Thyroid gland (tissue), 4 donors: ENCODE results near the gene ZNF81. TPM values are rescaled to one million over a fixed set of nuclear protein-coding genes. Genes with fewer than 3 reads are reported as not detected.

ENCODE experiments used
- DNase-seq, 2 donors: peaks; one replicate each; pipeline ENCODE4 v3.0.0-alpha.2; 2019
- H3K27ac ChIP-seq, 3 donors: fragments of 200-600 bp; sonication (generic); 1 replicate in 2 of 3; 2 replicates in 1 of 3; pipeline ENCODE4 v1.5.1; 2016 to 2019; ENCODE audit warnings: mild to moderate bottlenecking in 1 of 3, moderate library complexity in 1 of 3
- H3K27me3 ChIP-seq: fragments of 200-600 bp; sonication (generic); one replicate; pipeline ENCODE4 v1.5.1; 2019
- H3K36me3 ChIP-seq, 2 donors: fragments of 200-600 bp; sonication (generic); one replicate each; pipeline ENCODE4 v1.5.1; 2016 to 2019
- H3K4me1 ChIP-seq, 2 donors: fragments of 200-600 bp; sonication (generic); one replicate each; pipeline ENCODE4 v1.5.1; 2017 to 2019
- H3K4me3 ChIP-seq, 3 donors: fragments of 200-600 bp; sonication (generic); replicated peaks in 1 of 3; 1 replicate in 2 of 3; 2 replicates in 1 of 3; pipeline ENCODE4 v1.5.1; 2016; ENCODE audit warnings: mild to moderate bottlenecking in 1 of 3
- H3K9me3 ChIP-seq: fragments of 200-600 bp; sonication (generic); one replicate; pipeline ENCODE4 v1.5.1; 2017
- POLR2A ChIP-seq, 2 donors: fragments of 450-650 bp; IDR thresholded peaks; one replicate each; pipeline ENCODE4 v1.6.1; 2017; ENCODE audit warnings: antibody characterized with exemption in 2 of 2, mild to moderate bottlenecking in 2 of 2, moderate library complexity in 1 of 2
- WGBS, 2 donors: methylation state at CpG; one replicate each; pipeline ENCODE4 v1.1.5; 2017; 5-methylcytosine and 5-hydroxymethylcytosine counted together
- intact Hi-C: fragments of 100-400 bp; cut with DNase I; formaldehyde crosslinking; loops from one replicate; pipeline ENCODE4 v1.15.1; 2023
- total RNA-seq, 4 donors: library from RNA; depleted of rRNA; stranded (reverse); fragments of >200 nt; gene quantifications; one replicate each; pipeline ENCODE4 v1.2.3, GENCODE V29; 2016
- TF ChIP-seq, protein P1 (sequence below), 6 experiments: fragments of 200-600 bp in 3 of 6; fragments of 450-650 bp in 3 of 6; sonication (generic) in 3 of 6; IDR thresholded peaks; one replicate each; pipeline ENCODE4 v1.5.1; 2016 to 2019; ENCODE audit warnings: antibody characterized with exemption in 6 of 6, mild to moderate bottlenecking in 2 of 6, inconsistent platforms in 1 of 6, moderate library complexity in 1 of 6

The ZNF81 gene
- total RNA-seq, 4 donors from 2014 or later = 7.1 to 17.8 (median 12.2) TPM

DNA sequence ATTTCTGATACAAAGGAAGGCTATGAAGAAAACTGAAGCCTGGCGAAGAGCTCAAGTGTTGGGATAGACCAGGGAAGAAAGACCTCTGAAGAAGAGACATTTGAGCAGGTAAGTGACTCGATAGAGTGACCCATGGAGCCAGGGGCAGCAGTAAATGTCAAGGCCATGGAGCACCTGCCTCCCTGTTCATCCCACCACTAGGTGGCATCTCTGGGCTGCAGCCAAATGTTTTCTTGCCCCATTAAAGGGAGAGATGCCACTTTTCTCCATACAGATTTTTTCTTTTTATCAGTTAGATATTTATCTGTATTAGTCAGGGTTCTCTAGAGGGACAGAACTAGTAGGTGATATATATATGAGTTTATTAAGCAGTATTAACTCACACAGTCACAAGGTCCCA, 4.9 kb upstream of the ZNF81 start:
- DNase-seq = peak; percentile 48 to 65
- 36 to 40% methylated on average over 2 of the region's 2 CpGs for WGBS, 2 donors
- Histone ChIP-seq H3K4me3 (no peak overlapping the region), H3K27me3 (no peaks in the 10 kb centered on the region), H3K9me3 (no peaks in the 10 kb centered on the region), H3K27ac (no peak overlapping the region), H3K4me1 (no peaks in the 10 kb centered on the region), H3K36me3 (no peaks in the 10 kb centered on the region)
- TF ChIP-seq, protein P1, sequence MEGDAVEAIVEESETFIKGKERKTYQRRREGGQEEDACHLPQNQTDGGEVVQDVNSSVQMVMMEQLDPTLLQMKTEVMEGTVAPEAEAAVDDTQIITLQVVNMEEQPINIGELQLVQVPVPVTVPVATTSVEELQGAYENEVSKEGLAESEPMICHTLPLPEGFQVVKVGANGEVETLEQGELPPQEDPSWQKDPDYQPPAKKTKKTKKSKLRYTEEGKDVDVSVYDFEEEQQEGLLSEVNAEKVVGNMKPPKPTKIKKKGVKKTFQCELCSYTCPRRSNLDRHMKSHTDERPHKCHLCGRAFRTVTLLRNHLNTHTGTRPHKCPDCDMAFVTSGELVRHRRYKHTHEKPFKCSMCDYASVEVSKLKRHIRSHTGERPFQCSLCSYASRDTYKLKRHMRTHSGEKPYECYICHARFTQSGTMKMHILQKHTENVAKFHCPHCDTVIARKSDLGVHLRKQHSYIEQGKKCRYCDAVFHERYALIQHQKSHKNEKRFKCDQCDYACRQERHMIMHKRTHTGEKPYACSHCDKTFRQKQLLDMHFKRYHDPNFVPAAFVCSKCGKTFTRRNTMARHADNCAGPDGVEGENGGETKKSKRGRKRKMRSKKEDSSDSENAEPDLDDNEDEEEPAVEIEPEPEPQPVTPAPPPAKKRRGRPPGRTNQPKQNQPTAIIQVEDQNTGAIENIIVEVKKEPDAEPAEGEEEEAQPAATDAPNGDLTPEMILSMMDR (IDR thresholded peaks at IDR 0.05) = peak in 5 of 6 experiments; percentile 15 to 53 (median 39)
- no peak for TF ChIP-seq POLR2A (IDR thresholded peaks at IDR 0.05)
- intact Hi-C loops = loop anchor here (10.0 kb wide), 1 partner anchor 193 kb away; no protein-coding TSS in a partner anchor

DNA sequence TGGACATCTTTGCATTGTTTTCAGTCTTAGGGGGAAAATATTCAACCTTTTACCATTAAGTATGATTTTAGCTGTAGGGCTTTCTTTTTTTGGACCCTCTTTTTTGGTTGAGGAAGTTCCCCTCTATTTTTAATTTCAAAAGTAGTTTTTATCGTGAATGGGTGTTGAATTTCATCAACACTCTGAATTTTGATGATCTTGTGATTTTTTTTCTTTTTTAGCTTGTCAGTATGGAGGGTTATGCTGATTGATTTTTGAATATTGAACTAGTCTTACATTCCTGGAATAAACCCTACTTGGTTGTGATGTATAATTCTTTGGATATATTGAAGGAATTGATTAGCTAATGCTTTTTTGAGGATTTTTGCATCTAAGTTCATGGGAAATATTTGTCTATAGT, 1.7 kb downstream of the ZNF81 start:
- Histone ChIP-seq H3K4me3 (no peak overlapping the region), H3K27ac (no peak overlapping the region), H3K36me3 (no peaks in the 10 kb centered on the region), H3K27me3 (no peaks in the 10 kb centered on the region), H3K4me1 (no peaks in the 10 kb centered on the region), H3K9me3 (no peaks in the 10 kb centered on the region)
- 69 to 89% methylated on average over 1 of the region's 1 CpG for WGBS, 2 donors
- TF ChIP-seq, protein P1 (IDR thresholded peaks at IDR 0.05) = no peak
- no peak for TF ChIP-seq POLR2A (IDR thresholded peaks at IDR 0.05)
- no peak for DNase-seq
- intact Hi-C loops = loop anchor here (10.0 kb wide), 1 partner anchor 186 kb away; no protein-coding TSS in a partner anchor

DNA sequence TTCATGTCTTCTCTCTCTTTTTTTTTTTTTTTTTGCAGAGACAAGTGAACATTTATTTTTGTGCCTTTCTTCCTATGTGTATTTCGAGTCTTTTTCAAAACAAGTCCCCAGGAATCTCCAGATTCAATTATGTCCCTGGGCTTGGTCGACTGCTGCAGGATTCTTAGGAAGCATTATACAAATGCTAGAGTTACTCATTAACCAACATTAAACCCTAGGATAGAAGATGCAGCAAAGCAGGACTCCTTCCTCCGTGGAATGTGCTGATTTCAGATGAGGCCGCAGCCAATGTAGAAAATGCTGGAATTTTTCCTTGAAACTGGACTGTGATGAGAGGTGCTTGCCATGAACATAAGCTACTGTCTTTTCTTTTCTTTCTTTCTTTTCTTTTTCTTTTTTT, 3.4 kb downstream of the ZNF81 start:
- H3K36me3 ChIP-seq = no peaks in the 10 kb centered on the region
- no peaks in the 10 kb centered on the region for H3K27me3 ChIP-seq
- H3K4me3 ChIP-seq = no peak overlapping the region
- TF ChIP-seq, protein P1 (IDR thresholded peaks at IDR 0.05) = no peak
- no peak for TF ChIP-seq POLR2A (IDR thresholded peaks at IDR 0.05)
- intact Hi-C loops = no loop called here
- no peaks in the 10 kb centered on the region for H3K4me1 ChIP-seq
- H3K9me3 ChIP-seq = no peaks in the 10 kb centered on the region
- no peak overlapping the region for H3K27ac ChIP-seq
- WGBS, 2 donors = 85 to 86% methylated on average over 4 of the region's 4 CpGs
- no peak for DNase-seq

DNA sequence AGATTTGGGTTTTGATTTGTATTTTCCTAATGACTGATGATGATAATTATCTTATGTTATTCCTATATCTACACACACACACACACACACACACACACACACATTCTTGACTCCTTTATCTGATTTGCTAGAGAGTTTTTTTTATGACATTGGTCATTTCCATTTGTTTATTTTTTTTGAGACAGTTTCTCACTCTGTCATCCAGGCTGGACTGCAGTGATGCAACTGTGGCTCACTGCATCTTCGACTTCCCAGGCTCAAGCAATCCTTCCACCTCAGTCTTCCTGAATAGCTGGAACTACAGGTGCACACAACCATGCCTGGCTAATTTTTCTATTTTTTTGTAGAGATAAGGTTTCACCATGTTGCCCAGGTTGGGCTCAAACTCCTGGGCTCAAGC, 6.7 kb downstream of the ZNF81 start:
- TF ChIP-seq POLR2A (IDR thresholded peaks at IDR 0.05) = no peak
- TF ChIP-seq, protein P1 (IDR thresholded peaks at IDR 0.05) = no peak
- intact Hi-C loops = no loop called here
- H3K27ac ChIP-seq = no peak overlapping the region
- H3K4me1 ChIP-seq = no peaks in the 10 kb centered on the region
- peaks cover 0 to 11% of the 10 kb centered on the region in 2 donors for H3K36me3 ChIP-seq
- H3K4me3 ChIP-seq = no peak overlapping the region
- no peak for DNase-seq
- H3K27me3 ChIP-seq = no peaks in the 10 kb centered on the region
- no peaks in the 10 kb centered on the region for H3K9me3 ChIP-seq
- WGBS, 2 donors = 96 to 100% methylated on average over 1 of the region's 1 CpG

DNA sequence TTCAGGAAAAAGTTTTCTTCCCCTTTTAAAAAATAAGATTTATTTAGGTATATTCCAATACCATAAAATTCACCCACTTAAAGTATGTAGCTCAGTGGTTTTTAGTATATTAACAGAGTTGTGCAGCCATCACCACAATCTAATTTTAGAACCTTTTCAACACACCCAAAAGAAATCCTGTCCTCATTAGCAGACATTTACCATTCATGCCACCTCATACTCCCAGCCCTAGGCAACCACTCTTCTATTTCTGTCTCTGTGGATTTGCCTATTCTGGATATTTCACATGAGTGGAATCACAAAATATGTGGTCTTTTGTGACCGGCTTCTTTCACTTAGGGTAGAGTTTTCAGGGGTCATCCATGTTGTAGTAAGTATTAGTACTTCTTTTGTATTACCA, 7.4 kb downstream of the ZNF81 start:
- Histone ChIP-seq H3K27me3 (no peaks in the 10 kb centered on the region), H3K9me3 (no peaks in the 10 kb centered on the region), H3K4me1 (no peaks in the 10 kb centered on the region), H3K36me3 (peaks cover 0 to 11% of the 10 kb centered on the region in 2 donors), H3K27ac (no peak overlapping the region), H3K4me3 (no peak overlapping the region)
- DNase-seq = no peak
- no peak for TF ChIP-seq POLR2A (IDR thresholded peaks at IDR 0.05)
- TF ChIP-seq, protein P1 (IDR thresholded peaks at IDR 0.05) = no peak
- WGBS, 2 donors = 95 to 100% methylated on average over 1 of the region's 1 CpG
- intact Hi-C loops = no loop called here
